GM21576 (cell line): Measurements from ENCODE around the gene YTHDC1.
A peak's percentile ranks its signal among the peaks of the same experiment; 100 is the strongest.
"Not testable (repeated sequence)": the region's sequence is repeated elsewhere in the genome, so short reads cannot be mapped to it uniquely, and the experiment has no call there.

Source experiments
- ATAC-seq: cut with Tn5 transposase; IDR thresholded peaks from one replicate; pipeline ENCODE4 v1.9.1; 2021; ENCODE audit warnings: mild to moderate bottlenecking, moderate library complexity; ENCODE audit not compliant: unreplicated experiment

YTHDC1 gene

GRCh38 chr4:68297137-68297536 is 52.8 kb downstream of the YTHDC1 start:
- ATAC-seq = no peak

GRCh38 chr4:68291256-68291655 is 58.6 kb downstream of the YTHDC1 start:
- ATAC-seq = no peak

DNA sequence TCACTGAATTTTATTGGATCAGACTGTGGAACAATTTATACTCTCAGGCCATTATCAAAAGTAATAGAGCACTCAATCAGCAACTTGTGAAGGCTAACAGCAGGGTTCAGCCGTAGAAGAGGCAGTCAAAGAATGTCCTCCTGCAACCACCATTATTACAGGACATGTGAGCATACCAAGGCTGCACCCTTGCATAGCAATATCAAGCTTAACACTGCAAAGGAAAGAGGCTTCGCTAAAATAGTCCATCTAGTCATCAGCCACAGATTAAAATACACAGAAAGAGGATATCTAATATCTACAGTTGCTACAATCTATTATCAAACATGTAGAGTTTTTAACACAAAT is 61.5 kb downstream of the YTHDC1 start:
- ATAC-seq = no peak

DNA sequence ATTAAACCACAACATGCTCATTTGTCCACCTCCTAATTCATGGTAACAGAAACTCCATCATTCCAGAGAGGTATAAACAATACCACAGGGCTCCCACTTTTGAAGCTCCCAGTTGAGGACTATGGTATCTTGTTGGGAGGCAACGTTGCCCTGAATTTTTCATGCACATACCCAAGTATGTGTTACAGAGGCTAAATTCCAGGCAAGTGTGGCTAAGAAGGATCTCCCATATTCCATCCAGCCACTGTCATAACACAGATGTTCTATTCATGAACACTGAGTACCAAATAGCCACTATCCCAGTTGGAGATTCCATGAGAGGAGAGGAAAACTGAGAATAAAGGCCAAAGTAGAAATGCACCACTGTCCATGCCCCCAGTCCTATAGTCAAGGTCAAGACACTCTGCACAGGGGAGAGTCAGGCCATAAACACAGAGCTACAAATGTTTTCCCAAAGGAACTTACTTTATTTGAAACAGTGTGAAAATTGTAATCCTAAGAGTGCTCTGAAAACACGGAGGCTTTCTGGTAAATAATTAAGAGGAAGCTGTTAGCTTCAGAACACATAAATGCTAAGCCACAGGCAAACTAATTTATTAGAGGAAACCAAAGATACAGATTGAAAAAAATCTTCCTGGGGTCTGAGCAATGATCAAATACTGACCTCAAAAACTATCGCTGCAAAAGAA is 62.0 kb downstream of the YTHDC1 start:
- ATAC-seq = no peak

DNA sequence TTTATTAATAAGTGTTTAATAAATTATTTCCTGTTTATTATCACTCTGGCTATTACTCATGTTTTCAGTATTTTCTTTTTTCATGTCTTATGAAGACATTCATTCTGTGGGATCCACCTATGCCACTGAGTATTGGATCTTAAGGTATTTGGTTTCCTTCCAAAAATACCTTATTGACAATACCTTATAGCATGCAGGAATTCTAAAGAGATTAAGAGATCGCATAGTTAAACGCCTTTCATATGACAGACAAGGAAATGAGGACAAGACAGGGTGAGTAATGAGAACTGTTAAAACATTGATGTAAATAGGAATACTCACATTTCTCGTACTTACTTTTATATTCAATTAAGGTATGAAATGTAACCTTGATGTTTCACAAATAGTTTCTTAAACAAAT is 66.2 kb downstream of the YTHDC1 start:
- no peak for ATAC-seq

DNA sequence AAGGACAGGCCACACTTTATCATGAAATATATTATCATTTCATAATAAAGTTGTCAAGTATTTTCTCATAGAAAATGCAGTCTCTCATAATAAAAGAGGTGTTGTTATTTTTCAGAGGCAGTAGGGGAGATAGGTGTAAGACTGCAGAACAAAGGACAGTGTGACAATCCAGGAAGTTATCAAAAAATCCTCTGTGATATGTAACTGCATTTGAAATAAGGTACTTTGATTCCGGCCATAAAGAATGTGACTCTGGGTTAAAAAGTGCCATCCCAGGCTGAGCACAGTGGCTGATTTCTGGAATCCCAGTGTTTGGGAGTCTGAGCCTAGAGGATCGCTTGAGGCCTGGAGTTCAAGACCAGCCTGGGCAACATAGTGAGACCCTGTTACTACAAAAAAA is 66.8 kb downstream of the YTHDC1 start:
- no peak for ATAC-seq

GRCh38 chr4:68281796-68282740 is 67.8 kb downstream of the YTHDC1 start:
- ATAC-seq = not testable (repeated sequence)

DNA sequence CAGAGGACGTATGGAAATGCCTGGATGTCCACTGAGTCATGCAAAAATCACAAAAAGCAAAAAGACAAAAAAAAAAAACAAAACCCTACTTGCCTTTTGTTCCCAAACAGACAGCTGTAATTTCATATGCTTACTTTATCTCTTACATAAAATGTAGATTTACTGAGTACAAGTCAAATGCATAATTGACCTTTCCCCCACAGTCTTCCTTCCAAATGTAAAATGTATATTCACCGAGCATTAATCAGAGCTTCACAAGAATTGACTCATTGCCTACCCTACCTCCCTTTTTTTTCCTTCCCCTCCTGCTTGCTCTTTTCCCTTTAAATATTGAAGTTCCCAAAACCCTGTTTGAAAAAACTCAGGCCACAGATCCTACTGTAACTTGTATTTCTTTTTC is 71.9 kb downstream of the YTHDC1 start:
- ATAC-seq = no peak

DNA sequence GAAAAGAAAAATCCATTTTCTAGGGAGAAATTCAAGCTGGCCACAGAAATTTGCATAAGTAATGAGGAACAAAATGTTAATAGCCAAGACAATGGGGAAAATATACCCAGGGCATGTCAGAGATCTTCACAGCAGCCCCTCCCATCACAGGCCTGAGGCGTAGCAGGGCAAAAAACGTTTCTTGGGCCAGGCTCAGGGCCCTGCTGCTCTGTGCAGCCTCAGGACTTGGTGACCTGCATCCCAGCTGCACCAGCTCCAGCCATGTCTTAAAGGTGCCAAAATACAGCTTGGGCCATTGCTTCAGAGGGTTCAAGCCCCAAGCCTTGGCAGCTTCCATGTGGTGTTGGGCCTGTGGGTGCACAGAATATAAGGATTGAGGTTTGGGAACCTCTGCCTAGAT is 72.3 kb downstream of the YTHDC1 start:
- ATAC-seq = no peak

GRCh38 chr4:68272860-68273259 is 77.0 kb downstream of the YTHDC1 start:
- no peak for ATAC-seq

DNA sequence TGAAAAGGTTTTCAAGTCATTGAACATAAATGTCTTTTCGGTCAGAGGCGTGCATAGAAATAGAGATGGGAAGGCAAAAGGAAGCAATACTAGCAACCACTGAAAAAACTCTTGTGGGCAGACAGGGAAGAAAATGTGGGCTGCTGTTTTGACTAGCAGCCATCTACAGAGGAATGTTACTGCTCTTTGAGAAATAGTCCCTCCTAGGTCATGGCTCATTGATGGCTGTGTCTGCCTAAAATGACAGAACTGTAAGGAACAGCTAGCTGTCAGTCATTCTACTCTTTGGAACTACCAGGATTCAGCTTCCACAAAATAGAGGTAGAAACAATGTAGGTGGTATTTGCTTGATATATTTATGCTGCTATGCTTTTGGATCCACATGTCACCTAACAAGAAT is 77.5 kb downstream of the YTHDC1 start:
- peak; percentile 33 for ATAC-seq

DNA sequence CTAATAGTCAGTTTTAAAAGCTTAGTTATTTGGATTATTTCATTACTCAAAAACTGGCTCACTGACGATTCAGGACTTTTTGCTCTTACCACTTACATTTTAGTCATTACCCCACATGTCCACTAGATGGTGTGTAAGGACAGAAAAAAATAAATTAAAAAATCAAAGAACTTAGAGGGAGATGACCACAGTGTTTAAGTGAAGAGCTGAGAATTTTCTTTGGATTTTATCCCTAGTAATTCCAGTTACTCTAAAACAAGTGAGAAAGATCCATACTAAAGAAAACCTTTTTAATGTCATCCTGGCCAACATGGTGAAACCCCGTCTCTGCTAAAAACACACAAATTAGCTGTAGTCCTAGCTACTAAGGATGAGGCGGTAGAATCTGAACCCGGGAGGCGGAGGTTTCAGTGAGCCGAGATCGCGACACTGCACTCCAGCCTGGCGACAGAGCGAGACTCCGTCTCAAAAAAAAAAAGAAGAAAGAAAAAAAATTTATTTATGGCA is 78.0 kb downstream of the YTHDC1 start:
- ATAC-seq = peak; percentile 72

GRCh38 chr4:68267433-68267944 is 82.4 kb downstream of the YTHDC1 start:
- no peak for ATAC-seq

GRCh38 chr4:68264875-68265565 is 84.9 kb downstream of the YTHDC1 start:
- ATAC-seq = no peak
